Heart left ventricle (tissue), 13 donors: Measurements from ENCODE around the gene FSD1L.

ENCODE experiments used
- CTCF ChIP-seq, 12 donors: fragments of 200-600 bp; sonication (generic) in 4 of 12; IDR thresholded peaks; one replicate each; pipeline versions ENCODE4 v1.5.0 to v1.8.0; 2018 to 2022; ENCODE audit warnings: antibody characterized with exemption in 12 of 12, mild to moderate bottlenecking in 5 of 12
- POLR2A ChIP-seq, 2 donors: fragments of 450-650 bp; IDR thresholded peaks; one replicate each; pipeline ENCODE4 v1.6.1; 2017; ENCODE audit warnings: antibody characterized with exemption in 2 of 2, mild to moderate bottlenecking in 2 of 2, moderate library complexity in 2 of 2
- donor health status: ischemic (EF 13 %, LVEDD 7.1; RV severe dilation, severe dysfunction).
- donor health status: DM: no; HTN: yes; CAD: no.
- donor health status: DM: no; HTN: no; CAD: no.
- donor health status: ischemic (EF 25% LVEDD 6.9; RV normal size, moderate dysfunction).
- donor health status: ischemic (EF 25% LVEDD 5.7; RV mildly dilated, moderate dysfunction).
- donor health status: ischemic (EF 35%, LVEDD 5.7; RV mildly dilated, moderate dysfunction).
- donor health status: nonischemic (EF 11% LVEDD 7.7; RV severe dilation, severe dysfunction).
- donor health status: DM: yes; HTN: yes; CAD: no.
- donor health status: PGD.
- donor health status: ischemic (EF 29% LVEDD 5.4; RV normal size, mild dysfunction).
- donor health status: nonischemic (EF 23%, LVEDD 6.1; RV moderate dilation, normal function).

- TF ChIP-seq CTCF (IDR thresholded peaks at IDR 0.05) (no peak), POLR2A (IDR thresholded peaks at IDR 0.05) (no peak)
Measured at GRCh38 chr9:105572455-105572854, 124.6 kb downstream of the FSD1L start.
